Measurements from ENCODE around the gene NLRP13. TPM values are rescaled to one million over a fixed set of nuclear protein-coding genes. Genes with fewer than 3 reads are reported as not detected.

NLRP13 gene
- total RNA-seq, 1 experiment from 2014 or later: not detected

DNA sequence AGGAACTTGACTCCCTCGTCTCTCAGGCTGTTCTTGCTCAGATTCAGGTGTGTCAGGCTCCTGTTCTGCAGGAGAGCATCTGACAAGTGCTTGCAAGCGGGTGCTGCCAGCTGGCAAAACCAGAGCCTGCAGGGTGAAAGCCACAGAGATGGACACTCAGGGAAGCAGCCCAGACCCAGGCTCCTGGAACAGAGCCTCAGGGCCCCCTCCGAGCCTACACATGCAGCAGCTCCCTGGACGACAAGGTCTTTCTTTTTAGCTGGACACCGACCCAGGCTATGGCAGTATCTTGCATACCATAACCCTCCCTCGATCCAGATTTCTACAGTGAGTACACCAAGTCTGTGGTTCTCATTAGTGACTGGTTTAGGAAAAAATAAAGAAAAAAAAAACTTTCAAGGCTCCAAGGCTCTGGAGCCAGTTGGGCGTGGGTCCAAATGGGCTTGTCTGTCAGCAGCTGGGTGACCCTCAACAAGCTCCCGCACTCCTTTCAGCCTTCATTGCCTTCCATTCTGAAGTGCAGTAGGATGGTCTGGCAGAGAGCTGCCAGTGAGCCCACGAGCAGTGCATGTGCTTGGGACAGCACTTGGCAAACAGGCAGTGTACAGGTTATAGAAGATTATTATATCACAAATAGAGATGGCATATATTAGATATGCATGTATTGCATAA, 29.9 kb downstream of the NLRP13 start:
- in situ Hi-C loops (cut with HindIII; ENCODE audit: low pct_unique_long_range_greater_than_20kb, low sequenced_read_pairs) (no loop called here), intact Hi-C loops (cut with micrococcal nuclease; ENCODE audit: unreplicated experiment) (no loop called here)
- ChIA-PET POLR2A (no interaction called here), CTCF (no interaction called here)
- Histone ChIP-seq H3K4me1 (ENCODE audit: control insufficient read depth, insufficient read depth, low read length) (0 out of 2 replicates have a peak, but pooled peaks cover 3% of the 10 kb centered on the region), H3K9me3 (ENCODE audit: control insufficient read depth, insufficient read depth, low read depth, low read length) (no peaks in the 10 kb centered on the region), H3K36me3 (ENCODE audit: control insufficient read depth, insufficient read depth, low read length) (no peaks in the 10 kb centered on the region), H3K27me3 (ENCODE audit: control insufficient read depth, insufficient read depth, low read length) (no peaks in the 10 kb centered on the region; the same call in 1 of the 2 replicates), H3K27ac (ENCODE audit: low read length) (no peak overlapping the region), H3K4me3 (ENCODE audit: low read depth in 2 of 2, low read length in 2 of 2) (no peak overlapping the region)
- DNase-seq (ENCODE audit: low read depth, low spot score): no peak
- TF ChIP-seq REST (IDR thresholded peaks at IDR 0.05; ENCODE audit: insufficient read depth in 1 of 2, low read depth in 2 of 2, low read length in 1 of 2) (no peak), SIN3A (IDR thresholded peaks at IDR 0.05; ENCODE audit: borderline replicate concordance, insufficient read depth, low read depth, low read length) (no peak), TCF7L2 (IDR thresholded peaks at IDR 0.05; ENCODE audit: low read depth, low read length) (no peak), POLR2AphosphoS5 (IDR thresholded peaks at IDR 0.05; ENCODE audit: low read depth, low read length) (no peak)
- TF ChIP-seq, protein P1, sequence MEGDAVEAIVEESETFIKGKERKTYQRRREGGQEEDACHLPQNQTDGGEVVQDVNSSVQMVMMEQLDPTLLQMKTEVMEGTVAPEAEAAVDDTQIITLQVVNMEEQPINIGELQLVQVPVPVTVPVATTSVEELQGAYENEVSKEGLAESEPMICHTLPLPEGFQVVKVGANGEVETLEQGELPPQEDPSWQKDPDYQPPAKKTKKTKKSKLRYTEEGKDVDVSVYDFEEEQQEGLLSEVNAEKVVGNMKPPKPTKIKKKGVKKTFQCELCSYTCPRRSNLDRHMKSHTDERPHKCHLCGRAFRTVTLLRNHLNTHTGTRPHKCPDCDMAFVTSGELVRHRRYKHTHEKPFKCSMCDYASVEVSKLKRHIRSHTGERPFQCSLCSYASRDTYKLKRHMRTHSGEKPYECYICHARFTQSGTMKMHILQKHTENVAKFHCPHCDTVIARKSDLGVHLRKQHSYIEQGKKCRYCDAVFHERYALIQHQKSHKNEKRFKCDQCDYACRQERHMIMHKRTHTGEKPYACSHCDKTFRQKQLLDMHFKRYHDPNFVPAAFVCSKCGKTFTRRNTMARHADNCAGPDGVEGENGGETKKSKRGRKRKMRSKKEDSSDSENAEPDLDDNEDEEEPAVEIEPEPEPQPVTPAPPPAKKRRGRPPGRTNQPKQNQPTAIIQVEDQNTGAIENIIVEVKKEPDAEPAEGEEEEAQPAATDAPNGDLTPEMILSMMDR (IDR thresholded peaks at IDR 0.05): no peak
- no TSS peak for BruUV-seq (replicated peaks)
- peak; percentile 59 for ATAC-seq

GRCh38 chr19:55901369-55902079, 30.6 kb downstream of the NLRP13 start:
- no peaks in the 10 kb centered on the region; the same call in 1 of the 2 replicates for H3K27me3 ChIP-seq (ENCODE audit: control insufficient read depth, insufficient read depth, low read length)
- DNase-seq (ENCODE audit: low read depth, low spot score) (no peak), ATAC-seq (peak; percentile 60)
- H3K4me1 ChIP-seq (ENCODE audit: control insufficient read depth, insufficient read depth, low read length): 0 out of 2 replicates have a peak, but pooled peaks cover 3% of the 10 kb centered on the region
- H3K27ac ChIP-seq (ENCODE audit: low read length): no peak overlapping the region
- H3K9me3 ChIP-seq (ENCODE audit: control insufficient read depth, insufficient read depth, low read depth, low read length): no peaks in the 10 kb centered on the region
- no TSS peak for BruUV-seq (replicated peaks)
- no peaks in the 10 kb centered on the region for H3K36me3 ChIP-seq (ENCODE audit: control insufficient read depth, insufficient read depth, low read length)
- intact Hi-C loops (cut with micrococcal nuclease; ENCODE audit: unreplicated experiment) (no loop called here), in situ Hi-C loops (cut with HindIII; ENCODE audit: low pct_unique_long_range_greater_than_20kb, low sequenced_read_pairs) (no loop called here)
- H3K4me3 ChIP-seq (ENCODE audit: low read depth in 2 of 2, low read length in 2 of 2): no peak overlapping the region
- no peak for TF ChIP-seq REST (IDR thresholded peaks at IDR 0.05; ENCODE audit: insufficient read depth in 1 of 2, low read depth in 2 of 2, low read length in 1 of 2)
- TF ChIP-seq, protein P1 (IDR thresholded peaks at IDR 0.05): no peak
- TF ChIP-seq SIN3A (IDR thresholded peaks at IDR 0.05; ENCODE audit: borderline replicate concordance, insufficient read depth, low read depth, low read length): no peak
- no peak for TF ChIP-seq TCF7L2 (IDR thresholded peaks at IDR 0.05; ENCODE audit: low read depth, low read length)
- TF ChIP-seq POLR2AphosphoS5 (IDR thresholded peaks at IDR 0.05; ENCODE audit: low read depth, low read length): no peak
- POLR2A ChIA-PET: interaction anchor here (0.5 kb wide), 1 partner anchor 227 kb away, joined by 5 read pairs; no protein-coding TSS in a partner anchor
- CTCF ChIA-PET: no interaction called here

Measured in Panc1 (cell line).